Measurements from ENCODE around the gene KNOP1.

Gene KNOP1

GRCh38 chr16:19765860-19766553 is 48.0 kb upstream of the KNOP1 start:
- H3K4me2 ChIP-seq (ENCODE audit: insufficient read depth, low read length) = no peak overlapping the region

GRCh38 chr16:19760356-19761060 is 42.5 kb upstream of the KNOP1 start:
- Histone ChIP-seq H3K4me2 (ENCODE audit: insufficient read depth, low read length) (no peak overlapping the region), H3K9ac (ENCODE audit: low read depth, low read length) (no peak overlapping the region), H3K4me3 (ENCODE audit: low read depth in 1 of 2, low read length in 2 of 2) (no peak overlapping the region), H3K4me1 (ENCODE audit: insufficient read depth, low read length) (no peaks in the 10 kb centered on the region), H3K27ac (ENCODE audit: low read length) (no peak overlapping the region), H4K20me1 (ENCODE audit: insufficient read depth, low read length) (no peaks in the 10 kb centered on the region), H2AFZ (ENCODE audit: low read depth, low read length) (no peak overlapping the region), H3K9me3 (ENCODE audit: insufficient read depth, low read length, severe bottlenecking) (no peaks in the 10 kb centered on the region), H3K36me3 (ENCODE audit: insufficient read depth, low read length) (no peaks in the 10 kb centered on the region), H3K27me3 (ENCODE audit: insufficient read depth, low read length, poor library complexity) (no peaks in the 10 kb centered on the region), H3K79me2 (ENCODE audit: insufficient read depth, low read length) (no peaks in the 10 kb centered on the region)
- DNase-seq = no peak
- no peak for TF ChIP-seq CTCF (IDR thresholded peaks at IDR 0.05; ENCODE audit: borderline replicate concordance, extremely low read depth, low read length, poor library complexity, severe bottlenecking)
- no peak for ATAC-seq (ENCODE audit: insufficient read depth, low read depth)

More at GRCh38 chr16:19765860-19766553, 48.0 kb upstream of the KNOP1 start:
- TF ChIP-seq CTCF (IDR thresholded peaks at IDR 0.05; ENCODE audit: borderline replicate concordance, extremely low read depth, low read length, poor library complexity, severe bottlenecking) (no peak), EZH2 (IDR thresholded peaks at IDR 0.05; ENCODE audit: borderline replicate concordance, low read depth, low read length, severe bottlenecking) (no peak)
- DNase-seq (no peak), ATAC-seq (ENCODE audit: insufficient read depth, low read depth) (no peak)
- no peak overlapping the region for H3K27ac ChIP-seq (ENCODE audit: low read length)
- H3K4me3 ChIP-seq (ENCODE audit: low read depth in 1 of 2, low read length in 2 of 2) = no peak overlapping the region
- H3K36me3 ChIP-seq (ENCODE audit: insufficient read depth, low read length) = no peaks in the 10 kb centered on the region
- H2AFZ ChIP-seq (ENCODE audit: low read depth, low read length) = no peak overlapping the region
- H3K4me1 ChIP-seq (ENCODE audit: insufficient read depth, low read length) = no peaks in the 10 kb centered on the region
- H3K9me3 ChIP-seq (ENCODE audit: insufficient read depth, low read length, severe bottlenecking) = no peaks in the 10 kb centered on the region
- no peak overlapping the region for H3K9ac ChIP-seq (ENCODE audit: low read depth, low read length)
- H4K20me1 ChIP-seq (ENCODE audit: insufficient read depth, low read length) = no peaks in the 10 kb centered on the region
- no peaks in the 10 kb centered on the region for H3K27me3 ChIP-seq (ENCODE audit: insufficient read depth, low read length, poor library complexity)
- no peaks in the 10 kb centered on the region for H3K79me2 ChIP-seq (ENCODE audit: insufficient read depth, low read length)

GRCh38 chr16:19757762-19758595 is 40.0 kb upstream of the KNOP1 start:
- ATAC-seq (ENCODE audit: insufficient read depth, low read depth) = no peak
- DNase-seq = no peak
- no peak overlapping the region for H3K4me2 ChIP-seq (ENCODE audit: insufficient read depth, low read length)
- no peak overlapping the region for H3K9ac ChIP-seq (ENCODE audit: low read depth, low read length)
- H3K36me3 ChIP-seq (ENCODE audit: insufficient read depth, low read length) = no peaks in the 10 kb centered on the region
- no peaks in the 10 kb centered on the region for H3K79me2 ChIP-seq (ENCODE audit: insufficient read depth, low read length)
- H4K20me1 ChIP-seq (ENCODE audit: insufficient read depth, low read length) = no peaks in the 10 kb centered on the region
- TF ChIP-seq EZH2 (IDR thresholded peaks at IDR 0.05; ENCODE audit: borderline replicate concordance, low read depth, low read length, severe bottlenecking) = no peak
- TF ChIP-seq CTCF (IDR thresholded peaks at IDR 0.05; ENCODE audit: borderline replicate concordance, extremely low read depth, low read length, poor library complexity, severe bottlenecking) = no peak
- no peaks in the 10 kb centered on the region for H3K4me1 ChIP-seq (ENCODE audit: insufficient read depth, low read length)
- no peak overlapping the region for H3K4me3 ChIP-seq (ENCODE audit: low read depth in 1 of 2, low read length in 2 of 2)
- H2AFZ ChIP-seq (ENCODE audit: low read depth, low read length) = no peak overlapping the region
- no peaks in the 10 kb centered on the region for H3K9me3 ChIP-seq (ENCODE audit: insufficient read depth, low read length, severe bottlenecking)
- no peak overlapping the region for H3K27ac ChIP-seq (ENCODE audit: low read length)
- H3K27me3 ChIP-seq (ENCODE audit: insufficient read depth, low read length, poor library complexity) = no peaks in the 10 kb centered on the region

Measured in DND-41 (cell line).